GM19455 (cell line): Measurements from ENCODE around the gene PAPPA2.
"Not testable (repeated sequence)": the region's sequence is repeated elsewhere in the genome, so short reads cannot be mapped to it uniquely, and the experiment has no call there.

ENCODE experiments used
- ATAC-seq: cut with Tn5 transposase; IDR thresholded peaks from one replicate; pipeline ENCODE4 v1.9.1; 2021; ENCODE audit not compliant: unreplicated experiment

The PAPPA2 gene

GRCh38 chr1:176602388-176603004, 139.5 kb downstream of the PAPPA2 start:
- no peak for ATAC-seq

- ATAC-seq = no peak
These were observed 140.7 kb downstream of the PAPPA2 start for GRCh38 chr1:176603696-176604095.

DNA sequence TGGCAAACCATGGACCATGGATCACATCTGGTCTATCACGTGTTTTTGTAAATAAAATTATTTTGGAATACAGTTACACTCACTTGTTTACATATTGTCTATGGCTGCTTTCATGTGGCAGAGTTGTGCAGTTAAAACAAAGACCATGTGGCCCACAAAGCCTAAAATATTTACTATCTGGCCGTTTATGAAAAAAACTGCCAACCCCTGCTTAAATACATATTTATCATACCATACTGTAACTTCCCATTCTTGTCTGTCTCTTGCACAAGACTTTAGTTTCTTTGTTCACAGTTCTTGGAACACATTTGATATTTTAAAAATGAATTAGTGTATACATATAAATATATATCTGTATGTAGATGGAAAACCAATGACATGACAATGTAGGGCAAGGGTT, 141.5 kb downstream of the PAPPA2 start:
- no peak for ATAC-seq

DNA sequence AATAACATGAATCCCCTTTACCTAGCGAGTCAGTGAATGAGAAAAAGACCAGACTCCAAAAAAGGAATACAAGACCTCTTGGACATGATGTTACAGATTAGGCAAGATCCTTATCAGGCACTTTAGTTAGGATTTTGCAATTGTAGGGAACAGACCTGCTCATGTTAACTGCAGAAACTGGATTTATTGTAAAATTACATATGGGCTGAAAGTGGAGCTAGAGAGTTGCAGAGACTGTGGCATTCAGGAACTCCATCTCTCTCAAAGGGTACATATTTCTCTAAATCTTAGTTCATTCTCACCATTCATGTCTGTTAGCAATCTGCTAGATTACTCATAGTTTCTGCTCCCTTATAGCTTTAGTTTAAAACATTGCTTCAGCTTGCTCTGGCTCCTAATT, 142.2 kb downstream of the PAPPA2 start:
- no peak for ATAC-seq

DNA sequence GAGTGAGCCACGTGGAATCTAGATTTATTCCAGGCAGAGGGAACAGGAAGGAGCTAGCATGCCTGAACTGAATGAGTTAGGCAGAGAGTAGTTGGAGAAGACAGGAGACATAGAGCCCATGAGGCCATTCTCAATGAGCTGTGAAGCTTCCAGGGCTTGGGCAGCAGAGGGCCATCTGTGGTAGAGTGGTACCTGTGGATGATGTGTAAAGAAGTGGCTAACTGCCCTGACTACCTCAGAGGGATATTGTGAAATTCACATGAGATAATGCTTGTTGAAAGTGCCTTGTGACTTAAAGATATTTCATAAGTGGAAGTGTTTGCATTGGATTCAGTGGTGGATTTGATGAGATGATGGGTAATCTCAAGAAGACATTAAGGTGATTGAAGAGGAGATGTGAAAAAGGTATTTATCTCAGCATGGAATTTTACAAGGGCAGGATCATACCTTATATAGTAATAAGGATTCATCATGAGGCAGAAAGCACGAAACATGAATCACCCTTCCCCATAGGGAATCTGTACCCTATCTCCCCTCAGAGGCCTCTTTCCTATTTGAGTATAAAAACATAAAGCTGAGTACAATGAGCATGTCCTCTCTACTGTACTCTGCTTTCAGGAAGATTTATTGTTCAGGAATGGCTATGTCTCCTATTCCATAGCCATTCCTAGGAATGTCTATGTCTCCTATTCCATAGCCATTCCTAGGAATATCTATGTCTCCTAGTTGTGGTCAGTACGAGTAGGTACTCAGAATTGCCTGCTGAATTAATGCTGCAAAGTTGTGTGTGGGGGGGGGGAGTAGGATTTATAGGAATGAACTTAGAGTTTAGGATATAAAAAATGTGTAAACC, 146.8 kb downstream of the PAPPA2 start:
- no peak for ATAC-seq

DNA sequence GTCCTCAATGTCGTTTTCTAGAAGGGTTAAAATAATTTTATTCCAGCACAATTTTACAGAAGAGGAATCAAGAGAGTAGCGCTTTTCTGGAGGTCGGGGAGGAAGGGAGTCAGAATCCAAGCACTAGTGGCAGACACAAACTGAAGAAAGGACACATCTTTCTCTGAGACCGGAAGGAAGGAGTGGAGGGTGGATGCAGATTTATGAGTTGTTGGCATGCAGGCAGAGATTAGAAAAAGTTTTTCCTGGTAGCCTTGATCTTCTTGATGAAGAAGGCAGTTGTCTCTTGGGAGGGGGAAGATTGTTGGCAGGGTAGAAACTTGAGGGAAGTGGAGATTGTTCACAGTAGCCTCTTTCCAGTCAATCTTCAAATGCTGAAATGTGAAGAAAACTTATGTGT, 149.8 kb downstream of the PAPPA2 start:
- no peak for ATAC-seq

DNA sequence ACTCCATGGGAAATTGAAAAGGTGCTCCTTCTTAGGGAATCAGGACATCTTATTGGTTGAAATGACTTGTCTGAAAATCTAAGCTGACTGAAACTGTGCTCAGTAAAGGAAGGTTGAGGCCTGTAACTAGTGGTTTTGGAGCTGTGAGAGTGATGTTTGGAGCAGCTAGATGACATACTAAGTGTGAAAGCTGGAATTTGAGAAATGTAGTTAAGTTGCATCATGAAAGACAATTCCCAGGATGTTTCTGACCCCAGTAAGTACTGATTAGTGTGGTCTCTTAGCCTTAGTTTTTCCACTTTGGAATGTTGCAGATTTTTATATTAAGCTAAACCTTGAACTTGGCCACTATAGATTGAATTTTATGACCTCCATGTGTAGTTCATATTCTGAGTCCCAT, 154.9 kb downstream of the PAPPA2 start:
- no peak for ATAC-seq

- ATAC-seq = no peak
These were observed 156.3 kb downstream of the PAPPA2 start for GRCh38 chr1:176619261-176619660.

DNA sequence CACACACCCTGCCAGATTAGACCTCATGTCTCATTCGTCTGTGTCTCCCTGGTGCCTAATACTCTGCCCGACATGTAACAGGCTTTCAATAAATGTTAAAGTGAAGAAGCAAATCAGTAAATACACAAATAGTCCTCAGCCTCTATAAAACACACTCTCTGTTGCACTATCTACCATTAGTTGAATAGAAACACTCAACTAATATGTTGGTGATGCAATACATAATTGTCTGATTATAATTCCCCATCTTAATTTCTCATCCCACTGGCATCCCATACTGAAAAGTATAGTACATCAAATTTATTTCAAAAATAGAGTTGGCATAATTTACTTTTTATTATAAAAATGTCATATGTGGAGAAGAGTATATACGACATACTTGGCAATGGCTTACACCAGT, 162.4 kb downstream of the PAPPA2 start:
- ATAC-seq = no peak

- ATAC-seq = no peak
These were observed 163.6 kb downstream of the PAPPA2 start for GRCh38 chr1:176626572-176627061.

DNA sequence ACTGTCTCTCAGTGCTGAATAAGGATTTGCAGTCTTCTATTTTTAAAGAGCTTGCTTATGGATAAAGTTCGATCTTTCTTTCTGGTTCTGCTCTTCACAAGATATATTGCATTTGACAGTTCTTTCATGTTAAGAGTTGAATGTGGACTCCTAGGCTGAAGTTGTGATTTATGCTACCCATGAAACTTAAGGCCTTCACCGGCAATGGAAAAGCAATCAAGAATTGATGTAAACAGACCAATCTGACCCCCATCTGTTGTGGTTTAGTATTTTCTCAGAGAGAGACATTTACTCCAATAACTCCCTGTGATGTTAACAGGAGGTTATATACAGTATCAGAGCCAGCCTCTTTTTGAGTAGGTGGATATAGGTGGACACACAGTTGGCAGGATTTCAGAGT, 165.8 kb downstream of the PAPPA2 start:
- no peak for ATAC-seq

- ATAC-seq = not testable (repeated sequence)
These were observed 171.8 kb downstream of the PAPPA2 start for GRCh38 chr1:176634733-176635132.

GRCh38 chr1:176638713-176639526, 175.9 kb downstream of the PAPPA2 start:
- ATAC-seq = no peak

DNA sequence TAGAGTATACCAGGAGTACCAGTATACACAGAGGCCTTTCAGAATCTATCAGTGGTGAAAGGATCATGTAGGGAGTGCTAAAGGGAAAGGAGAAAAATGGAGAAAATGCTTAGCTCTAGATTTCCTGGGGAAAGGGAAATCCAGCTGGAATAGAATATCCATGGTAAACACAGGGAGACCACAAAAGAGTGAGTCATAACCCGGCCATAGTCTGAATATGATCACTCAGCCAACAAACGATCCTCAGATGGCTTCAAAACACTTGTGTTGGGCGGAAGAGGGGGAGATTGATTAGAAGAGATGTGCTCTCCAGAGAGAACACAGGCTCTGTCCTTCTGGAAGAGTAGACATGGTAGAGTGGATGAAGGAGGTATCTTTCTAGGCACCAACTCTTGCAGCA, 180.6 kb downstream of the PAPPA2 start:
- ATAC-seq = no peak

- no peak for ATAC-seq
These were observed 185.6 kb downstream of the PAPPA2 start for GRCh38 chr1:176648556-176648955.

DNA sequence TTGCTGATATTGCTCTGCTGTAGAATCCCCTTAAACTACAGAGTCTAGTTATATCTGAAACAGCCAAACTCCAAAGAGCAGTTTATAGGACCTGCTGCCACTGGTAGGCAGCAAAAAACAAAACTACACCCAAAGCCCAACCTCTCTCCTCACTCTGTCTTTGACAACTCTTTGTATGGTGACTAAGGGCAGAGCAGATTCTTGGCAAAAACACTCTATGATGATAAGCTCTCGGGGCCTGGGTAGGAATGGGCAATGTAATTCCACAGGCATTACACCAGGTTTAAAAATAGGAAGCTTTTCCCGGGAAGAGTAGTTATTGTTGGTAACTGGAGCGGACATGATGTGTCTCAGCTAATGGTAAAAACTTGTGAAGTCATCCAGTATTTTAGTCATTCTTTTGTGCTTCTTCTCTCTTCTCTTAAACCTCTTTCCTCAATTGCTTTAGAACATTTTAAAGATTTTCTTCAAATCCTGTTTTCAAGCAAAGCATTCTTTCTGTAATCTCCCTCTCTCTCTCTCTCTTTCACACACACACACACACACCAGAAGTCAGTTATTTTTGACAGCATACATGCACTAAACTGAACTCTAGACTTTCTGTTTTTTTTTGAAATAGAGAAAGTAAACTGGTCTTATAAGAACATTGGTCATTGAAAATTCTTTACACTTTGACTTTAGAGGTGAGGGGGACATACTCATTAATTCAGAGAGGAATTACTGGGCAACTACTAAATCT, 193.5 kb downstream of the PAPPA2 start:
- no peak for ATAC-seq

- no peak for ATAC-seq
These were observed 206.8 kb downstream of the PAPPA2 start for GRCh38 chr1:176669782-176670181.

DNA sequence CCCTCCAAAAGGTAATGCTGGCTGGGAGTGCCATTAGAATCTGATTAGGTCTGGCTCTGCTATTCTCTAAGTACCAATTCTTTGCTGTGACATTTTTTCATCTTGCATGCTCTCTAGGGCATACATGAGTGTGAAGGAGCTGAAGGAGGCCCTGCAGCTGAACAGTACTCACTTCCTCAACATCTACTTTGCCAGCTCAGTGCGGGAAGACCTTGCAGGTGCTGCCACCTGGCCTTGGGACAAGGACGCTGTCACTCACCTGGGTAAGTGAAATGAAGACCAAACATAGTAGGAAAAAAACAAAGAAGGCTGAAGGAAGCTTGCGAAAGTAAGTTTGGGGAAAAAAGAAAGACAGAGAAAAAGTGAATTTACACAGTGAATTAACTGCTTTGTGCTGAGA, 207.9 kb downstream of the PAPPA2 start:
- ATAC-seq = no peak

- ATAC-seq = no peak
These were observed 220.0 kb downstream of the PAPPA2 start for GRCh38 chr1:176682830-176683535.
